Hematopoietic multipotent progenitor cell treated with erythropoietin and hydrocortisone succinate and interleukin-3 and kit ligand, for 15 days (in vitro differentiated cells): ENCODE results near the gene PITPNC1.

Experiments used
- DNase-seq: peaks from one replicate; pipeline ENCODE4 v3.0.0-alpha.2; 2015; ENCODE audit warnings: low spot score

PITPNC1 gene

GRCh38 chr17:67554634-67555033, 177.6 kb downstream of the PITPNC1 start:
- no peak for DNase-seq

GRCh38 chr17:67555855-67556254, 178.8 kb downstream of the PITPNC1 start:
- no peak for DNase-seq

- DNase-seq = no peak
Measured at GRCh38 chr17:67557052-67557845, 180.2 kb downstream of the PITPNC1 start.

- DNase-seq = no peak
Measured at GRCh38 chr17:67557921-67558320, 180.8 kb downstream of the PITPNC1 start.

GRCh38 chr17:67558740-67559380, 181.8 kb downstream of the PITPNC1 start:
- no peak for DNase-seq

GRCh38 chr17:67559381-67559966, 182.4 kb downstream of the PITPNC1 start:
- no peak for DNase-seq

GRCh38 chr17:67562005-67562404, 184.9 kb downstream of the PITPNC1 start:
- DNase-seq = no peak

- no peak for DNase-seq
Measured at GRCh38 chr17:67563692-67564228, 186.7 kb downstream of the PITPNC1 start.

- DNase-seq = no peak
Measured at GRCh38 chr17:67565068-67565467, 188.0 kb downstream of the PITPNC1 start.

- DNase-seq = no peak
Measured at GRCh38 chr17:67566656-67567055, 189.6 kb downstream of the PITPNC1 start.

- DNase-seq = no peak
Measured at GRCh38 chr17:67569015-67569451, 192.0 kb downstream of the PITPNC1 start.

GRCh38 chr17:67569873-67570272, 192.8 kb downstream of the PITPNC1 start:
- DNase-seq = no peak

GRCh38 chr17:67570797-67571196, 193.7 kb downstream of the PITPNC1 start:
- DNase-seq = no peak

- DNase-seq = no peak
Measured at GRCh38 chr17:67571478-67571877, 194.4 kb downstream of the PITPNC1 start.

- no peak for DNase-seq
Measured at GRCh38 chr17:67573987-67574657, 197.0 kb downstream of the PITPNC1 start.

GRCh38 chr17:67574658-67575293, 197.7 kb downstream of the PITPNC1 start:
- no peak for DNase-seq

- no peak for DNase-seq
Measured at GRCh38 chr17:67575325-67575724, 198.2 kb downstream of the PITPNC1 start.

- DNase-seq = no peak
Measured at GRCh38 chr17:67576471-67577115, 199.5 kb downstream of the PITPNC1 start.

- DNase-seq = no peak
Measured at GRCh38 chr17:67577429-67578141, 200.5 kb downstream of the PITPNC1 start.

- DNase-seq = no peak
Measured at GRCh38 chr17:67578142-67578457, 201.0 kb downstream of the PITPNC1 start.
